CD4-positive, alpha-beta T cell (primary cell): ENCODE results near the gene MYO7B. TPM values are rescaled to one million over a fixed set of nuclear protein-coding genes. Genes with fewer than 3 reads are reported as not detected.

Experiments
- ATAC-seq: fragments of 200-7000 bp; cut with Tn5 transposase; one replicate; pipeline ENCODE4 v1.10.0; 2022; ENCODE audit warnings: mild to moderate bottlenecking; ENCODE audit not compliant: poor library complexity
- CTCF ChIA-PET: fragments of 350-600 bp; sonication (Branson Sonifier 250); formaldehyde crosslinking; loops from one replicate; lab custom pipeline; 2021; ENCODE audit warnings: antibody characterized with exemption, inconsistent platforms; lab: Charles Lee
- POLR2A ChIA-PET: fragments of 350-600 bp; sonication (Branson Sonifier 250); formaldehyde crosslinking; loops from one replicate; lab custom pipeline; 2021; ENCODE audit warnings: antibody characterized with exemption, inconsistent platforms; lab: Charles Lee
- DNase-seq, 14 experiments: peaks; one replicate each; pipeline ENCODE4 v3.0.0-alpha.2; 2013 to 2020; ENCODE audit warnings: mixed read lengths in 2 of 14
- H3K27ac ChIP-seq, 2 donors: one replicate each; pipeline versions ENCODE4 v1.5.1 to v1.7.0; 2013; ENCODE audit warnings: low read length in 2 of 2, low read depth in 1 of 2, mild to moderate bottlenecking in 1 of 2
- H3K27me3 ChIP-seq, 2 experiments: 1 replicate in 1 of 2; 2 replicates in 1 of 2; pipeline versions ENCODE4 v1.6.1 to v1.7.0; 2013; ENCODE audit warnings: low read length in 2 of 2, control low read depth in 1 of 2, mild to moderate bottlenecking in 1 of 2, moderate library complexity in 1 of 2; ENCODE audit not compliant: insufficient read depth in 2 of 2, control insufficient read depth in 1 of 2
- H3K36me3 ChIP-seq: one replicate; pipeline ENCODE4 v1.6.1; 2013; ENCODE audit warnings: low read length, control low read depth; ENCODE audit not compliant: insufficient read depth
- H3K4me1 ChIP-seq: one replicate; pipeline ENCODE4 v1.6.1; 2013; ENCODE audit warnings: low read length, control low read depth; ENCODE audit not compliant: insufficient read depth
- H3K4me3 ChIP-seq: one replicate; pipeline ENCODE4 v1.5.1; 2013; ENCODE audit warnings: mild to moderate bottlenecking, low read length, moderate library complexity
- H3K9me3 ChIP-seq, 2 experiments: 1 replicate in 1 of 2; 2 replicates in 1 of 2; pipeline versions ENCODE4 v1.6.1 to v1.7.0; 2013; ENCODE audit warnings: low read length in 2 of 2, mild to moderate bottlenecking in 2 of 2, control low read depth in 1 of 2, moderate library complexity in 1 of 2; ENCODE audit not compliant: control insufficient read depth in 1 of 2, insufficient read depth in 1 of 2
- H3K27ac Mint-ChIP-seq: one replicate; pipeline ENCODE4 v1.8.0; 2020; ENCODE audit warnings: mixed read lengths
- H3K27me3 Mint-ChIP-seq: one replicate; pipeline ENCODE4 v1.8.0; 2021; ENCODE audit warnings: mixed read lengths
- H3K36me3 Mint-ChIP-seq: one replicate; pipeline ENCODE4 v1.8.0; 2021; ENCODE audit warnings: low read depth, mixed read lengths
- H3K4me1 Mint-ChIP-seq: one replicate; pipeline ENCODE4 v1.8.0; 2021; ENCODE audit warnings: low read depth, mixed read lengths
- H3K4me3 Mint-ChIP-seq: one replicate; pipeline ENCODE4 v1.8.0; 2020; ENCODE audit warnings: mild to moderate bottlenecking, mixed read lengths
- H3K9me3 Mint-ChIP-seq: one replicate; pipeline ENCODE4 v1.8.0; 2020; ENCODE audit warnings: mixed read lengths
- intact Hi-C, 2 experiments: fragments of 100-400 bp; cut with DNase I in 1 of 2; cut with micrococcal nuclease in 1 of 2; formaldehyde crosslinking; loops; one replicate each; pipeline versions ENCODE4 v1.15.1 to v1.9.0; 2023 to 2025; cut with DNase I, micrococcal nuclease
- total RNA-seq, 174 experiments: library from RNA in 2 of 174; stranded (reverse) in 2 of 174; gene quantifications; one replicate each; pipeline ENCODE4 v1.2.3 and lab custom pipeline; 2021 to 2026
- TF ChIP-seq, protein P1 (sequence below): fragments of 200-600 bp; IDR thresholded peaks from one replicate; pipeline ENCODE4 v1.8.0; 2022; ENCODE audit warnings: antibody characterized with exemption, mild to moderate bottlenecking

The MYO7B gene
- total RNA-seq, 2 experiments from 2014 or later: 0.05 to 0.14 TPM

DNA sequence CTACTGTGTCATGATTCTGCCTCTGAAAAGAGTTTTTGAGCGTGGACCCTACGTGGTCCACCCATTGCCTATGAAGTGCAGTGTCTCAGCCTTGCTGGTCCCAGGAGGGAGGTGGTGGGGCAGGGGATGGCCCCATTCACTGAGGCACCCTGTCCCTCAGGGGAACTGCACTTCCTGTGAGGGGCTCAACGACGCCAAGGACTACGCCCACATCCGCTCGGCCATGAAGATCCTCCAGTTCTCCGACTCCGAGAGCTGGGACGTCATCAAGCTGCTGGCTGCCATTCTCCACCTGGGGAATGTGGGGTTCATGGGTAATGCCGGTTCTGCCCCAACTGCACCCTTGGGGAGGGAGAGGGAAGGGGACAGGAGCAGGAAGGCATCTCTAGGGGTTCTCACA is 42.5 kb downstream of the MYO7B start:
- no peaks in the 10 kb centered on the region for H3K36me3 ChIP-seq
- H3K4me1 ChIP-seq: peaks cover 2% of the 10 kb centered on the region
- H3K4me1 Mint-ChIP-seq: peaks cover 15% of the 10 kb centered on the region
- ChIA-PET POLR2A (no interaction called here), CTCF (no interaction called here)
- H3K27ac Mint-ChIP-seq: no peak overlapping the region
- no peak overlapping the region for H3K27ac ChIP-seq
- TF ChIP-seq, protein P1, sequence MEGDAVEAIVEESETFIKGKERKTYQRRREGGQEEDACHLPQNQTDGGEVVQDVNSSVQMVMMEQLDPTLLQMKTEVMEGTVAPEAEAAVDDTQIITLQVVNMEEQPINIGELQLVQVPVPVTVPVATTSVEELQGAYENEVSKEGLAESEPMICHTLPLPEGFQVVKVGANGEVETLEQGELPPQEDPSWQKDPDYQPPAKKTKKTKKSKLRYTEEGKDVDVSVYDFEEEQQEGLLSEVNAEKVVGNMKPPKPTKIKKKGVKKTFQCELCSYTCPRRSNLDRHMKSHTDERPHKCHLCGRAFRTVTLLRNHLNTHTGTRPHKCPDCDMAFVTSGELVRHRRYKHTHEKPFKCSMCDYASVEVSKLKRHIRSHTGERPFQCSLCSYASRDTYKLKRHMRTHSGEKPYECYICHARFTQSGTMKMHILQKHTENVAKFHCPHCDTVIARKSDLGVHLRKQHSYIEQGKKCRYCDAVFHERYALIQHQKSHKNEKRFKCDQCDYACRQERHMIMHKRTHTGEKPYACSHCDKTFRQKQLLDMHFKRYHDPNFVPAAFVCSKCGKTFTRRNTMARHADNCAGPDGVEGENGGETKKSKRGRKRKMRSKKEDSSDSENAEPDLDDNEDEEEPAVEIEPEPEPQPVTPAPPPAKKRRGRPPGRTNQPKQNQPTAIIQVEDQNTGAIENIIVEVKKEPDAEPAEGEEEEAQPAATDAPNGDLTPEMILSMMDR: no peak
- no peak for ATAC-seq
- H3K36me3 Mint-ChIP-seq: no peaks in the 10 kb centered on the region
- no peaks in the 10 kb centered on the region for H3K27me3 Mint-ChIP-seq
- no peaks in the 10 kb centered on the region for H3K27me3 ChIP-seq
- no peak overlapping the region for H3K4me3 ChIP-seq
- no peak overlapping the region for H3K4me3 Mint-ChIP-seq
- H3K9me3 ChIP-seq: no peaks in the 10 kb centered on the region
- no peaks in the 10 kb centered on the region for H3K9me3 Mint-ChIP-seq
- intact Hi-C loops: loop anchor here in 1 of 2 experiments (5.0 kb wide), 1 partner anchor 69 kb away; the partner anchor contains the start of gene GPR17
- no peak for DNase-seq

DNA sequence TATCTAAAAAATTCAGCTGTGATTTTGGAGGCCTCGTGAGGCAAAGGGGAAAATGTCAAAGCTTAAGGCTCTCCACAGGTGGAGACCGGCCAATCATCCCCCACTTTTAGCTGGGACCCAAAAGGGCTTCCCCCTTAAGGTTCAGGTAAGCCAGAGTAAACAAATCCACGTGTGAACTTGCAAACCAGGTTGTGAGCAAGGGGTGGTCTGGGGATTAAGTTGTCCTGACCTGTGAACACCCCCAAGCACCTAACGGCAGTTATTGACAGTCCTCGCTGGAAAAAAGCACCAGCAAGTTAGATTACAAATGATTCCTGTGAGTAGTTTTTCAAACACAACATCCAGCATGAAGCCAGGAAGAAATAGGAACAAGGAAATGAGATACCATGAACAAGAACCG is 42.9 kb downstream of the MYO7B start:
- H3K4me3 ChIP-seq: no peak overlapping the region
- ATAC-seq (no peak), DNase-seq (no peak)
- H3K27ac Mint-ChIP-seq: no peak overlapping the region
- TF ChIP-seq, protein P1: no peak
- no peaks in the 10 kb centered on the region for H3K36me3 Mint-ChIP-seq
- POLR2A ChIA-PET: no interaction called here
- no peaks in the 10 kb centered on the region for H3K36me3 ChIP-seq
- no peak overlapping the region for H3K4me3 Mint-ChIP-seq
- H3K4me1 ChIP-seq: peaks cover 2% of the 10 kb centered on the region
- intact Hi-C loops: loop anchor here in 1 of 2 experiments (5.0 kb wide), 1 partner anchor 69 kb away; the partner anchor contains the start of gene GPR17
- CTCF ChIA-PET: no interaction called here
- H3K27ac ChIP-seq: no peak overlapping the region
- H3K9me3 Mint-ChIP-seq: no peaks in the 10 kb centered on the region
- H3K27me3 Mint-ChIP-seq: no peaks in the 10 kb centered on the region
- no peaks in the 10 kb centered on the region for H3K27me3 ChIP-seq
- no peaks in the 10 kb centered on the region for H3K9me3 ChIP-seq
- peaks cover 15% of the 10 kb centered on the region for H3K4me1 Mint-ChIP-seq

DNA sequence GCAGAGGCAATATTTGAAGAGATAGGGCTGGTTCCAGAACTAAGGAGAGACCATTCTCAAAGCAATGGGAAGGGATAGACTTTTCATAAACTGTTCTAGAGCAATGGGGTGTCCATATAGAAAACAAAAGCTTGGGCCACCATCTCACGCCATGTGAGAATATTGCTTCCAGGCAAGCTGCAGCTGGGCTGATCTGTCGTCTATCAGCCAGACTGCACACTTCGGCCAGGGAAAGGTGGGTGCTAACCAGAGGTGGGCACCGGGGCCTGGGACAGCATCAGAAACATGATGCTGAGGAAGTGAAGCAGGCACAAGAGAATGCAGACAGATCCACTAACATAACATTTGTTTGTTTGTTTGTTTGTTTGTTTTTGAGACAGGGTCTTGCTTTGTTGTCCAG is 43.7 kb downstream of the MYO7B start:
- CTCF ChIA-PET: no interaction called here
- H3K27me3 Mint-ChIP-seq: no peaks in the 10 kb centered on the region
- no peak overlapping the region for H3K27ac Mint-ChIP-seq

More for the DNA sequence above, 43.7 kb downstream of the MYO7B start:
- POLR2A ChIA-PET: no interaction called here
- H3K27me3 ChIP-seq: no peaks in the 10 kb centered on the region
- DNase-seq (no peak), ATAC-seq (no peak)
- Mint-ChIP-seq H3K9me3 (no peaks in the 10 kb centered on the region), H3K4me1 (peaks cover 15% of the 10 kb centered on the region), H3K36me3 (no peaks in the 10 kb centered on the region), H3K4me3 (no peak overlapping the region)
- intact Hi-C loops: loop anchor here in 1 of 2 experiments (5.0 kb wide), 1 partner anchor 68 kb away; the partner anchor contains the start of gene GPR17
- TF ChIP-seq, protein P1: no peak
- H3K36me3 ChIP-seq: no peaks in the 10 kb centered on the region
- H3K27ac ChIP-seq: no peak overlapping the region
- peaks cover 2% of the 10 kb centered on the region for H3K4me1 ChIP-seq
- H3K9me3 ChIP-seq: no peaks in the 10 kb centered on the region
- H3K4me3 ChIP-seq: no peak overlapping the region
